ENCODE results near the gene RABGAP1L.

DNA sequence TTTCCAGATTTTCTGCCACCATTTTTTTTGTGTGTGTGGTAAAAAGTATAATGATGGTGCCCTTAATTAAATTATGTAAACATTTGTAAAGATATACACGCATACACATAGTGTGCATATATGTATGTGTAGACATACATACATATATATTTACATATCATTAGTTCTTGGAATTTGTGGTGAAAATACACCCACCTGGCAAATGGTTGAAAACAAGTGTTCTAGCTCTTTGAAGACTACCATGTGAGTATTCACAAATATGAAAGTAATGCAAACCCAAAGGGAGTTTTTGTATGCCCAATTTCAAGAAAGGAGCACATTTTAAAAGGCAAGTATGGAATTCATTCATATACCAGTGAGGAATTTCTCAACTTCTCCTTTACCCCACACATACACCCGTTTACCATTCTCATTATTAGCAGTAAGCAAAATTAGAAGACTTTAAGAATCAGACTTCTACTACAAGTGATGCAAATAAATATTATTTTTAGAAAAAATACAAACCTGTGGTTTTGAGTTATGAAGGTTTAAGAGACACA lies 8.0 kb downstream of the RABGAP1L start:
- no peak for TF ChIP-seq TAF1 (IDR thresholded peaks at IDR 0.05; ENCODE audit: low read depth, low read length)
- no peak for TF ChIP-seq POLR2A (IDR thresholded peaks at IDR 0.05; ENCODE audit: low read depth, low read length)
- no peak for TF ChIP-seq POLR2AphosphoS5 (IDR thresholded peaks at IDR 0.05; ENCODE audit: low read depth, low read length)
- no peak for TF ChIP-seq SPI1 (IDR thresholded peaks at IDR 0.05; ENCODE audit: low read depth, low read length)
- no peak for TF ChIP-seq PAX5 (IDR thresholded peaks at IDR 0.05; ENCODE audit: insufficient read depth, low read length, severe bottlenecking)
- no peak for TF ChIP-seq POU2F2 (IDR thresholded peaks at IDR 0.05; ENCODE audit: low read depth, low read length)
